Brain microvascular endothelial cell (primary cell): ENCODE measurements around the gene STPG4.

Source experiments
- DNase-seq: peaks from one replicate; pipeline ENCODE4 v3.0.0-alpha.2; 2020
- H3K27ac ChIP-seq: fragments of 250-450 bp; sonication (Bioruptor Pico); 2 replicates; pipeline ENCODE4 v1.5.1; 2020; ENCODE audit warnings: mild to moderate bottlenecking, moderate library complexity
- H3K27me3 ChIP-seq: fragments of 250-450 bp; sonication (Bioruptor Pico); replicated peaks from 2 replicates; pipeline ENCODE4 v1.5.1; 2020; ENCODE audit warnings: mild to moderate bottlenecking
- H3K36me3 ChIP-seq: fragments of 250-450 bp; sonication (Bioruptor Pico); replicated peaks from 2 replicates; pipeline ENCODE4 v1.5.1; 2020; ENCODE audit warnings: mild to moderate bottlenecking
- H3K4me3 ChIP-seq: 2 replicates; pipeline ENCODE4 v1.5.1; 2011; ENCODE audit warnings: low read depth, mild to moderate bottlenecking, control low read depth, low read length, moderate library complexity
- in situ Hi-C: cut with HindIII; loops from 2 replicates; pipeline ENCODE4 v1.10.0; 2017; ENCODE audit warnings: low sequenced_read_pairs, low pct_ligation_motif_present
- TF ChIP-seq, protein P1 (sequence below): IDR thresholded peaks from 2 replicates; pipeline ENCODE4 v1.5.1; 2011; ENCODE audit warnings: low read depth, mild to moderate bottlenecking, moderate library complexity, low read length, control low read depth, inconsistent platforms; ENCODE audit errors: missing control alignments

Gene STPG4

DNA sequence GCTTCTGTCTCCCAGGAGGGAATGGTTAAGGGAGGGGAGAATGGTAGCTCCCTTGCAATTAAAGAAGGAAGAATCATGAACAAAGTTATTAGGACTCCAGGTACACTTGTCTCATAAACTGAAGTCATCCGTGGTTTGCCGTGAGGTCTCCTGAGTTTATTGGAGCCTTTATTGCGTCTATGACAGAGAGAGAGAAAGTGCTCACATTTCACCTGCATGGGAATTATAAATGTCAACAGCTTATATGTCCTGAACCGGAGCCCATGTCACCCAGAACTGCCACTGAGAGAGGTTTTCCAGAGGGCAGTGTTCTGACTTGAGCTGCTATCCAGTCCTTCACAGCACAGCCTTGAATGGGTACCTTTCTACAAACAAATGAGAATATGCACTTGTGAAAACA, 104.3 kb downstream of the STPG4 start:
- in situ Hi-C loops: no loop called here
- no peak overlapping the region for H3K27ac ChIP-seq

DNA sequence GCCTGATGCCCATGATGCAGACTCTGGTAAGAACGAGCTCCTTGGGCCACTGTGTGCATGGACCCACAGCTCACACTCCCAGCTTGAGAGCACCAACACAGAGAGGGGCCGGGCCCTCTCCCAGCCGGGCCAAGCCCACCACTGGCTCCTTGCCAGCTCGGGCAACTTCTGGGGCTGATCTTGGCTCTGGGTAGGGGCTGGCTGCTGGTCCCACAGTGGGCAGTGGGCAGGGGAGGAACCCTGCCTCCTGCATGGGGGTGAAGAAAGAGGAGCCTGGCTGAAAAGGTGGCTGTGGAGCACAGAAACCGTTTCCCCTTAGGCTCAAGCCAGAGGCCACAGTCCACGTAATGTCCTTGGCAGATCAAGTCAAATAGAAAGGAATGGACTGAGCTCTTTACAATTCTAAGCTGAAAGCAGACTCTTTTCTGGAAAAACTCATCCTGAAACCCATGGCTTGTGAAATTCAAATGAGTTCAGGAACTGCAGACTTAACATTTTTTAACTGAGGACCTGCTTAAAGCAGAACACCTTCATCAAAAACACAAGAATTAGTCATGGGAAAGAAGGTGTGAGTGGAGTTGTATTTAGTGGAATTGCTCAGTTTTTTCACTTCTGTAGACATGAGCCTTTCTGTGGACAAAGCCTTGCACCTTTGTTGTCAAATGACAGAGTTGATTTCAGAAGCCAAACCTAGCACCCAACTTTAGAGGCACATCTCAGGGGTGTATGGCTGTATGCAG, 104.9 kb downstream of the STPG4 start:
- no peak overlapping the region for H3K4me3 ChIP-seq
- H3K27ac ChIP-seq: no peak overlapping the region
- no peak for DNase-seq
- H3K36me3 ChIP-seq: peaks cover 47% of the 10 kb centered on the region
- no peaks in the 10 kb centered on the region for H3K27me3 ChIP-seq
- TF ChIP-seq, protein P1, sequence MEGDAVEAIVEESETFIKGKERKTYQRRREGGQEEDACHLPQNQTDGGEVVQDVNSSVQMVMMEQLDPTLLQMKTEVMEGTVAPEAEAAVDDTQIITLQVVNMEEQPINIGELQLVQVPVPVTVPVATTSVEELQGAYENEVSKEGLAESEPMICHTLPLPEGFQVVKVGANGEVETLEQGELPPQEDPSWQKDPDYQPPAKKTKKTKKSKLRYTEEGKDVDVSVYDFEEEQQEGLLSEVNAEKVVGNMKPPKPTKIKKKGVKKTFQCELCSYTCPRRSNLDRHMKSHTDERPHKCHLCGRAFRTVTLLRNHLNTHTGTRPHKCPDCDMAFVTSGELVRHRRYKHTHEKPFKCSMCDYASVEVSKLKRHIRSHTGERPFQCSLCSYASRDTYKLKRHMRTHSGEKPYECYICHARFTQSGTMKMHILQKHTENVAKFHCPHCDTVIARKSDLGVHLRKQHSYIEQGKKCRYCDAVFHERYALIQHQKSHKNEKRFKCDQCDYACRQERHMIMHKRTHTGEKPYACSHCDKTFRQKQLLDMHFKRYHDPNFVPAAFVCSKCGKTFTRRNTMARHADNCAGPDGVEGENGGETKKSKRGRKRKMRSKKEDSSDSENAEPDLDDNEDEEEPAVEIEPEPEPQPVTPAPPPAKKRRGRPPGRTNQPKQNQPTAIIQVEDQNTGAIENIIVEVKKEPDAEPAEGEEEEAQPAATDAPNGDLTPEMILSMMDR: no peak
- in situ Hi-C loops: no loop called here

More for the DNA sequence above, 104.3 kb downstream of the STPG4 start:
- TF ChIP-seq, protein P1: no peak
- no peaks in the 10 kb centered on the region for H3K27me3 ChIP-seq
- no peak overlapping the region for H3K4me3 ChIP-seq
- DNase-seq: no peak
- peaks cover 43% of the 10 kb centered on the region for H3K36me3 ChIP-seq

DNA sequence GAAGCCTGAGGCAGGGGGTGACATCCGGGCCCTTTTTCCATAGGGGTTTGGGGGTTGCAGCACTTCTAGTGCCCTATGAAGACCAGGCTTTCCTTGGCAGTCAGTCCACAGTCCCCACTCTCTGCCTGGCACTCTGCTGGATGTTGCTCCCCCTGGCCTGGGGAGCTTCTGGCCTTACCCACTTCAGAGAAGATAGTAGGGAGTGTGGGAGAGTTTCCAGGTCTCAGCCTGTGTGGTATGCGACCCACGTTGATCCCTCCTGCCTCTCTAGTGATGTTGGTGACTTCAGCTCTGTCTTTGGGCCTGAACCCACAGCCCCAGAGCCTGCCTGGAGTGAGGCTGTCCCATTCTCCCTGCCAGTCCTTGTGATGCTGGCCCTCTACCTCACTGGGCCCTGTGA, 105.6 kb downstream of the STPG4 start:
- H3K36me3 ChIP-seq: peaks cover 47% of the 10 kb centered on the region
- in situ Hi-C loops: no loop called here
- TF ChIP-seq, protein P1: no peak
- DNase-seq: no peak
- H3K27me3 ChIP-seq: no peaks in the 10 kb centered on the region
- no peak overlapping the region for H3K4me3 ChIP-seq
- no peak overlapping the region for H3K27ac ChIP-seq

- no peak for DNase-seq
- in situ Hi-C loops: no loop called here
- peaks cover 47% of the 10 kb centered on the region for H3K36me3 ChIP-seq
- TF ChIP-seq, protein P1: no peak
- no peak overlapping the region for H3K27ac ChIP-seq
- no peaks in the 10 kb centered on the region for H3K27me3 ChIP-seq
- H3K4me3 ChIP-seq: no peak overlapping the region
Observed at GRCh38 chr2:47048801-47049480, 106.2 kb downstream of the STPG4 start.

DNA sequence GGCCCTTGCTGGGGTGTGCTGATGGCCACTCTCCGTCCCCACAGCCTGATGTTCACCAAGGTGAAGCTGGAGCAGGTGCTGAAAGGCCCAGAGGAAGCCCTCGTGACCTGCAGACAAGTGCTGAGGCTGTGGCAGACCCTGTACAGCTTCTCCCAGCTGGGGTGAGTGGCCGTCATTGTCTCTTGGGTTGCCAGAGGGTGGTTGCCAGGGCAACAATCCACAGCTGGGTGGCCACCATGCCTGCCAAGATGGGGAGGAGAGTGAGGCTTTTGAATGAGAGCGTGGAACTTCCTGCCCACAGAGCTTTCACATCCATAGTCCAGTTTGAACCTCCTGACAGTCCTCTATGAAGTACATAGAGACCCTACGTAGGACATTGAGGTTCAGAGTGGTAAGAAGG, 108.8 kb downstream of the STPG4 start:
- H3K4me3 ChIP-seq: no peak overlapping the region
- no peak overlapping the region for H3K27ac ChIP-seq
- no peak for DNase-seq
- in situ Hi-C loops: no loop called here
- peaks cover 34% of the 10 kb centered on the region for H3K36me3 ChIP-seq
- no peaks in the 10 kb centered on the region for H3K27me3 ChIP-seq
- TF ChIP-seq, protein P1: no peak
